ENCODE results near the gene TNFRSF13B. TPM values are rescaled to one million over a fixed set of nuclear protein-coding genes. Genes with fewer than 3 reads are reported as not detected.

TNFRSF13B gene
- total RNA-seq, 1 donor from 2014 or later, result not detected

GRCh38 chr17:16937431-16937830, 34.5 kb downstream of the TNFRSF13B start:
- Mint-ChIP-seq H3K4me3 (ENCODE audit: low read depth) (no peak overlapping the region), H3K9me3 (ENCODE audit: low read depth) (no peaks in the 10 kb centered on the region), H3K27ac (no peak overlapping the region), H3K27me3 (peaks cover 38% of the 10 kb centered on the region), H3K36me3 (ENCODE audit: insufficient read depth) (no peaks in the 10 kb centered on the region), H3K4me1 (ENCODE audit: low read depth) (no peaks in the 10 kb centered on the region)
- TF ChIP-seq, protein P1, sequence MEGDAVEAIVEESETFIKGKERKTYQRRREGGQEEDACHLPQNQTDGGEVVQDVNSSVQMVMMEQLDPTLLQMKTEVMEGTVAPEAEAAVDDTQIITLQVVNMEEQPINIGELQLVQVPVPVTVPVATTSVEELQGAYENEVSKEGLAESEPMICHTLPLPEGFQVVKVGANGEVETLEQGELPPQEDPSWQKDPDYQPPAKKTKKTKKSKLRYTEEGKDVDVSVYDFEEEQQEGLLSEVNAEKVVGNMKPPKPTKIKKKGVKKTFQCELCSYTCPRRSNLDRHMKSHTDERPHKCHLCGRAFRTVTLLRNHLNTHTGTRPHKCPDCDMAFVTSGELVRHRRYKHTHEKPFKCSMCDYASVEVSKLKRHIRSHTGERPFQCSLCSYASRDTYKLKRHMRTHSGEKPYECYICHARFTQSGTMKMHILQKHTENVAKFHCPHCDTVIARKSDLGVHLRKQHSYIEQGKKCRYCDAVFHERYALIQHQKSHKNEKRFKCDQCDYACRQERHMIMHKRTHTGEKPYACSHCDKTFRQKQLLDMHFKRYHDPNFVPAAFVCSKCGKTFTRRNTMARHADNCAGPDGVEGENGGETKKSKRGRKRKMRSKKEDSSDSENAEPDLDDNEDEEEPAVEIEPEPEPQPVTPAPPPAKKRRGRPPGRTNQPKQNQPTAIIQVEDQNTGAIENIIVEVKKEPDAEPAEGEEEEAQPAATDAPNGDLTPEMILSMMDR (IDR thresholded peaks at IDR 0.05; ENCODE audit: unreplicated experiment), result no peak
- no peak for DNase-seq (ENCODE audit: low spot score, unreplicated experiment)

DNA sequence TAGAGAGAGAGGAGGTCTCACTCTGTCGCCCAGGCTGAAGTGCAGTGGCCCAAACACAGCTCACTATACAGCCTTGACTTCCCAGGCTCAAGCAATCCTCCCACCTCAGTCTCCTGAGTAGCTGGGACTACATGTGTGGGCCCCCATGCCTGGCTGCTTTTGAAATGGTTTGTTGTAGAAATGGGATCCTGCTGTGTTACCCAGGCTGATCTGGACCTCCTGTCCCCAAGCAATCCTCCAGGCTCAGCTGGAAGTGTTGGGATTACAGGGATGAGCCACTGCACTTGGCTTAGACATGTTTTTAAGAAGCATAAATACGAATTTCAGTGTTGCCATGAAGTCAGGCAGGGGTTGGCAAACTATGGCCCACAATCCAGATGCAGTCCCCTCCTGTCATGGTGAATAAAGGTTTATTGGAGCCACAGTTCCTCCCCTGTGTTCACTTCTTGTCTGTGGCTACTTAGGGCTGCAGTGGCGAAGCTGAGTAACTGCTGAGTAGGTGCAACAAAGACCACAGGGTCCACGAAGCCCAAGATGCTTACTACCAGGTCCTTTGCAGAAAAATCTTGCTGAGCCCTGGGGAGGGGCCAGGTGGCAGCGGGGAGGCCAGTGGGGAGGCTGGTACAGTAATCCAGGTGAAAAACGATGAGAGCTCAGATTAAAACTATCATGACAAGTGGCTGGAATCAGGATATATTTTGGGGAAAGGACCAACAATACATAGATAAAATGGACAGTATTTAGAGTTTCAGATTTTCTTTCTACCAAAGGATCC, 35.2 kb downstream of the TNFRSF13B start:
- no peaks in the 10 kb centered on the region for H3K9me3 Mint-ChIP-seq (ENCODE audit: low read depth)
- peaks cover 37% of the 10 kb centered on the region for H3K27me3 Mint-ChIP-seq
- no peaks in the 10 kb centered on the region for H3K4me1 Mint-ChIP-seq (ENCODE audit: low read depth)
- H3K36me3 Mint-ChIP-seq (ENCODE audit: insufficient read depth), result no peaks in the 10 kb centered on the region
- TF ChIP-seq, protein P1 (IDR thresholded peaks at IDR 0.05; ENCODE audit: unreplicated experiment), result no peak
- no peak overlapping the region for H3K27ac Mint-ChIP-seq
- no peak overlapping the region for H3K4me3 Mint-ChIP-seq (ENCODE audit: low read depth)
- no peak for DNase-seq (ENCODE audit: low spot score, unreplicated experiment)

DNA sequence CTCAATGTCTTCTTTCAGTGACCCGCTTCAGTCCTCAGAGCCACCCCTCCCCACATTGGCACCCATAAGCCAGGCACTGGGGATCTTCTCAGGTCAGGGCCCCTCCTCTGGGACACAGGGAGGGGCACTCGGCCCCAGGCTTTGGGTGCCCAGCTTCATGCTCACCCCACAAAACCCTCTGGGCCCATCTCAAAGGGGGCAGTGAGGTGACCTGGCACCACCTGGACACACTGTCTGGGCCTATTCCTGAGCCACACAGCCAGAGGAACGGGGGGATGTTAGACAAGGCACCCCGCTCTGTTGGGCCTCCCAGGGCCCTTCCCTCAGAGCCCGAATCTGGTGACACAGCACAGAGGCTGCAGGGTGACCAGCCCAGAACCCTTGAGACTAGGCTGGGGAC, 36.1 kb downstream of the TNFRSF13B start:
- no peaks in the 10 kb centered on the region for H3K9me3 Mint-ChIP-seq (ENCODE audit: low read depth)
- H3K4me1 Mint-ChIP-seq (ENCODE audit: low read depth), result no peaks in the 10 kb centered on the region
- no peaks in the 10 kb centered on the region for H3K36me3 Mint-ChIP-seq (ENCODE audit: insufficient read depth)
- peaks cover 29% of the 10 kb centered on the region for H3K27me3 Mint-ChIP-seq
- H3K4me3 Mint-ChIP-seq (ENCODE audit: low read depth), result no peak overlapping the region
- no peak overlapping the region for H3K27ac Mint-ChIP-seq
- DNase-seq (ENCODE audit: low spot score, unreplicated experiment), result no peak
- TF ChIP-seq, protein P1 (IDR thresholded peaks at IDR 0.05; ENCODE audit: unreplicated experiment), result no peak

GRCh38 chr17:16935241-16935663, 36.7 kb downstream of the TNFRSF13B start:
- no peak overlapping the region for H3K4me3 Mint-ChIP-seq (ENCODE audit: low read depth)
- no peaks in the 10 kb centered on the region for H3K4me1 Mint-ChIP-seq (ENCODE audit: low read depth)
- no peak for DNase-seq (ENCODE audit: low spot score, unreplicated experiment)
- no peak overlapping the region for H3K27ac Mint-ChIP-seq
- H3K9me3 Mint-ChIP-seq (ENCODE audit: low read depth), result no peaks in the 10 kb centered on the region
- H3K36me3 Mint-ChIP-seq (ENCODE audit: insufficient read depth), result no peaks in the 10 kb centered on the region
- peaks cover 26% of the 10 kb centered on the region for H3K27me3 Mint-ChIP-seq
- TF ChIP-seq, protein P1 (IDR thresholded peaks at IDR 0.05; ENCODE audit: unreplicated experiment), result no peak

DNA sequence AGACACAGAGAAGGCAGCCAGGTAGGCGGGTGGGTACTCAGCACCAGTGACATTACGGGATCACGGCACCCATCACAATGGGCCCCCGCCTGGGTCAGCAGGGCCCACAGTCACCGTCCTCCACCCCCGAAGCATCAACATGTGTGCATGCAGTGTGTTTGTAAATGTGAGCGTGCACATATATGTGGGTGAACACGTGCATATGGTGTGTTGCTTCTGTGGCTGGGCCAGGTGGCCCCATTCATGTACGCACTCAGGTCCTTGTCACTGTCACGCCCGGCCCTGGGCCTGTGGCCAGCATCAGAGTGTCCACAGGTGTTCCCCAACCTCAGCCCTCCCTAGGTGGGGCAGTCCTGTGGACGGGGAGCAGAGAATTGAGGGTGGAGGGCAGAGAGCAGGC, 37.1 kb downstream of the TNFRSF13B start:
- H3K27me3 Mint-ChIP-seq, result peaks cover 23% of the 10 kb centered on the region
- no peaks in the 10 kb centered on the region for H3K4me1 Mint-ChIP-seq (ENCODE audit: low read depth)
- no peaks in the 10 kb centered on the region for H3K9me3 Mint-ChIP-seq (ENCODE audit: low read depth)
- H3K27ac Mint-ChIP-seq, result no peak overlapping the region
- H3K36me3 Mint-ChIP-seq (ENCODE audit: insufficient read depth), result no peaks in the 10 kb centered on the region
- TF ChIP-seq, protein P1 (IDR thresholded peaks at IDR 0.05; ENCODE audit: unreplicated experiment), result no peak
- DNase-seq (ENCODE audit: low spot score, unreplicated experiment), result no peak
- H3K4me3 Mint-ChIP-seq (ENCODE audit: low read depth), result no peak overlapping the region

Data from progenitor cell of endocrine pancreas (in vitro differentiated cells).